GM13977 (cell line): ENCODE data around the gene MAGI2.

Experiments
- DNase-seq: peaks from one replicate; pipeline ENCODE4 v3.0.0; 2012; ENCODE audit warnings: low spot score
- CTCF ChIP-seq: IDR thresholded peaks from 2 replicates; pipeline ENCODE4 v1.5.1; 2012; ENCODE audit warnings: mild to moderate bottlenecking, control low read depth; ENCODE audit not compliant: insufficient read depth; ENCODE audit errors: extremely low read depth, missing control alignments
- in situ Hi-C: fragments of 300-500 bp; cut with MboI; formaldehyde crosslinking; loops from one replicate; pipeline ENCODE4 v1.12.0; 2022; ENCODE audit warnings: low sequenced_read_pairs, low pct_unique_long_range_greater_than_20kb, mixed read lengths, inconsistent platforms; ENCODE audit not compliant: unreplicated experiment

The MAGI2 gene

GRCh38 chr7:78178319-78178718 lies 1275.1 kb downstream of the MAGI2 start:
- no peak for DNase-seq
- TF ChIP-seq CTCF: no peak
- in situ Hi-C loops: no loop called here

- no peak for TF ChIP-seq CTCF
- no peak for DNase-seq
- in situ Hi-C loops: no loop called here
Measured at GRCh38 chr7:78176171-78176570, 1277.3 kb downstream of the MAGI2 start.

- DNase-seq: no peak
- in situ Hi-C loops: no loop called here
- TF ChIP-seq CTCF: no peak
Measured at GRCh38 chr7:78175330-78176100, 1278.0 kb downstream of the MAGI2 start.

GRCh38 chr7:78173666-78174065 lies 1279.8 kb downstream of the MAGI2 start:
- no peak for DNase-seq
- in situ Hi-C loops: no loop called here

GRCh38 chr7:78172933-78173591 lies 1280.4 kb downstream of the MAGI2 start:
- in situ Hi-C loops: no loop called here
- TF ChIP-seq CTCF: no peak
- DNase-seq: no peak

More at GRCh38 chr7:78173666-78174065, 1279.8 kb downstream of the MAGI2 start:
- no peak for TF ChIP-seq CTCF

GRCh38 chr7:78172267-78172757 lies 1281.2 kb downstream of the MAGI2 start:
- no peak for TF ChIP-seq CTCF
- no peak for DNase-seq
- in situ Hi-C loops: no loop called here
